SK-N-SH (cell line): ENCODE data around the gene GUF1. TPM values are rescaled to one million over a fixed set of nuclear protein-coding genes. Genes with fewer than 3 reads are reported as not detected.

Experiments used
- CTCF ChIA-PET: fragments of 300-600, 350-600 bp; formaldehyde crosslinking; extraction: SDS; loops from one replicate; lab custom pipeline; 2021; lab: Yijun Ruan, JAX
- POLR2A ChIA-PET: fragments of 350-600 bp; sonication (Branson Sonifier 250); formaldehyde crosslinking; extraction: SDS; loops from one replicate; lab custom pipeline; 2020; ENCODE audit warnings: antibody characterized with exemption, inconsistent platforms; lab: Yijun Ruan, JAX
- DNase-seq: peaks from one replicate; pipeline ENCODE4 v3.0.0; 2012
- H2AFZ ChIP-seq: fragments of 200-600 bp; sonication (generic); 2 replicates; pipeline ENCODE4 v1.8.1; 2016; ENCODE audit warnings: antibody characterized with exemption, mild to moderate bottlenecking, low read depth
- H3F3A ChIP-seq: fragments of 200-600 bp; sonication (generic); replicated peaks from 2 replicates; pipeline ENCODE3; 2016; ENCODE audit warnings: antibody characterized with exemption, mild to moderate bottlenecking; ENCODE audit not compliant: insufficient read depth
- H3K27ac ChIP-seq, 2 experiments: fragments of 200-500 bp in 1 of 2; fragments of 200-600 bp in 1 of 2; sonication (Bioruptor generic) in 1 of 2; sonication (generic), shearing (Covaris generic) in 1 of 2; 2 replicates each; pipeline versions ENCODE4 v1.5.1 to v1.6.1; 2014 to 2016; ENCODE audit warnings: low read depth in 2 of 2, inconsistent platforms in 1 of 2, low read length in 1 of 2, mild to moderate bottlenecking in 1 of 2, mixed read lengths in 1 of 2
- H3K27me3 ChIP-seq: fragments of 200-600 bp; sonication (generic), shearing (Covaris generic); 2 replicates; pipeline ENCODE4 v1.6.1; 2016; ENCODE audit warnings: mixed run types; ENCODE audit not compliant: insufficient read depth
- H3K36me3 ChIP-seq, 2 experiments: fragments of 200-500 bp in 1 of 2; fragments of 200-600 bp in 1 of 2; sonication (Bioruptor generic) in 1 of 2; sonication (generic) in 1 of 2; replicated peaks in 1 of 2; 2 replicates each; pipeline versions ENCODE3 to v1.5.1; 2014 to 2016; ENCODE audit warnings: low read length in 1 of 2, mild to moderate bottlenecking in 1 of 2; ENCODE audit not compliant: insufficient read depth in 2 of 2, control insufficient read depth in 1 of 2
- H3K4me1 ChIP-seq, 2 experiments: fragments of 200-500 bp in 1 of 2; fragments of 200-600 bp in 1 of 2; sonication (Bioruptor generic) in 1 of 2; sonication (generic), shearing (Covaris generic) in 1 of 2; 2 replicates each; pipeline versions ENCODE4 v1.5.1 to v1.6.1; 2014 to 2016; ENCODE audit warnings: low read depth in 1 of 2, low read length in 1 of 2, mixed run types in 1 of 2; ENCODE audit not compliant: insufficient read depth in 2 of 2, control insufficient read depth in 1 of 2
- H3K4me2 ChIP-seq: fragments of 200-600 bp; sonication (generic), shearing (Covaris generic); 2 replicates; pipeline ENCODE4 v1.6.1; 2017; ENCODE audit warnings: mixed run types
- H3K4me3 ChIP-seq, 2 experiments: fragments of 200-500 bp in 1 of 2; fragments of 200-600 bp in 1 of 2; sonication (Bioruptor generic) in 1 of 2; sonication (generic), shearing (Covaris generic) in 1 of 2; 2 replicates each; pipeline versions ENCODE4 v1.5.1 to v1.8.1; 2014 to 2016; ENCODE audit warnings: low read depth in 2 of 2, inconsistent platforms in 1 of 2, low read length in 1 of 2, mild to moderate bottlenecking in 1 of 2, mixed read lengths in 1 of 2, moderate library complexity in 1 of 2
- H3K79me2 ChIP-seq: fragments of 200-600 bp; sonication (generic); 2 replicates; pipeline ENCODE4 v1.8.1; 2017; ENCODE audit warnings: mild to moderate bottlenecking; ENCODE audit not compliant: insufficient read depth
- H3K9ac ChIP-seq: fragments of 200-600 bp; sonication (generic); 2 replicates; pipeline ENCODE4 v1.6.1; 2017; ENCODE audit warnings: mixed run types
- H3K9me2 ChIP-seq: fragments of 200-600 bp; sonication (generic); 2 replicates; pipeline ENCODE4 v1.6.1; 2017; ENCODE audit warnings: mixed run types
- H3K9me3 ChIP-seq: fragments of 200-600 bp; sonication (generic); 2 replicates; pipeline ENCODE4 v1.6.1; 2017; ENCODE audit warnings: mixed run types, mild to moderate bottlenecking, moderate library complexity
- H4K20me1 ChIP-seq: fragments of 200-600 bp; sonication (generic); 2 replicates; pipeline ENCODE4 v1.6.1; 2017; ENCODE audit warnings: mild to moderate bottlenecking, mixed run types; ENCODE audit not compliant: insufficient read depth
- CHD2 ChIP-seq: fragments of 150-350 bp; IDR thresholded peaks from 2 replicates; pipeline ENCODE4 v1.6.1; 2018; ENCODE audit warnings: low read length; ENCODE audit not compliant: partially characterized antibody
- CTCF ChIP-seq: fragments of 200-600 bp; sonication (generic); IDR thresholded peaks from 2 replicates; pipeline ENCODE4 v1.6.1; 2017; ENCODE audit warnings: antibody characterized with exemption, mild to moderate bottlenecking, moderate library complexity
- ELF1 ChIP-seq: IDR thresholded peaks from 2 replicates; pipeline ENCODE4 v1.4.0; 2012
- EP300 ChIP-seq, 2 experiments: IDR thresholded peaks; 2 replicates each; pipeline versions ENCODE4 v1.4.0 to v1.6.1; 2012; ENCODE audit warnings: borderline replicate concordance in 1 of 2, low read depth in 1 of 2, low read length in 1 of 2
- GABPA ChIP-seq: IDR thresholded peaks from 2 replicates; pipeline ENCODE4 v1.4.0; 2012; ENCODE audit warnings: low read depth, mild to moderate bottlenecking
- GATA2 ChIP-seq: sonication (generic); formaldehyde crosslinking; IDR thresholded peaks from 2 replicates; pipeline ENCODE4 v1.5.0; 2020; ENCODE audit warnings: mild to moderate bottlenecking, missing genetic modification reagents
- IRF3 ChIP-seq: fragments of 150-350 bp; IDR thresholded peaks from 2 replicates; pipeline ENCODE4 v1.6.1; 2016; ENCODE audit warnings: mild to moderate bottlenecking, low read depth, low read length
- MAX ChIP-seq: IDR thresholded peaks from 2 replicates; pipeline ENCODE4 v1.4.0; 2012; ENCODE audit warnings: low read depth
- MEF2A ChIP-seq: IDR thresholded peaks from 2 replicates; pipeline ENCODE4 v1.4.0; 2012; ENCODE audit warnings: low read depth, borderline replicate concordance
- NFIC ChIP-seq: IDR thresholded peaks from 2 replicates; pipeline ENCODE4 v1.4.0; 2012; ENCODE audit warnings: borderline replicate concordance
- RAD21 ChIP-seq: IDR thresholded peaks from 2 replicates; pipeline ENCODE4 v1.6.1; 2012; ENCODE audit warnings: mild to moderate bottlenecking, low read length
- RCOR1 ChIP-seq: fragments of 150-350 bp; IDR thresholded peaks from 2 replicates; pipeline ENCODE4 v1.6.1; 2017; ENCODE audit warnings: antibody characterized with exemption, low read length
- REST ChIP-seq: IDR thresholded peaks from 2 replicates; pipeline ENCODE4 v1.6.1; 2012; ENCODE audit warnings: mild to moderate bottlenecking, low read depth, low read length, moderate library complexity
- RXRA ChIP-seq: IDR thresholded peaks from 2 replicates; pipeline ENCODE4 v1.4.0; 2012; ENCODE audit warnings: low read depth, mild to moderate bottlenecking, borderline replicate concordance
- SIN3A ChIP-seq: IDR thresholded peaks from 2 replicates; pipeline ENCODE4 v1.6.1; 2012; ENCODE audit warnings: low read depth, mild to moderate bottlenecking, low read length, moderate library complexity, borderline replicate concordance
- SMC3 ChIP-seq: IDR thresholded peaks from 2 replicates; pipeline ENCODE4 v1.6.1; 2012; ENCODE audit warnings: low read depth, low read length, improper control_type of control experiment
- TAF1 ChIP-seq: IDR thresholded peaks from 2 replicates; pipeline ENCODE4 v1.6.1; 2012; ENCODE audit warnings: low read depth, mild to moderate bottlenecking, low read length, moderate library complexity, borderline replicate concordance
- YY1 ChIP-seq: IDR thresholded peaks from 2 replicates; pipeline ENCODE4 v1.4.0; 2012; ENCODE audit warnings: low read depth, mild to moderate bottlenecking
- WGBS: methylation state at CpG from one replicate; pipeline ENCODE4 v1.1.6; 2017; ENCODE audit warnings: low lambda C conversion rate; 5-methylcytosine and 5-hydroxymethylcytosine counted together
- polyA plus RNA-seq, 3 experiments: library from polyadenylated mRNA; depleted of rRNA; stranded (reverse); fragments of >200 nt; gene quantifications; 2 replicates each; pipeline ENCODE4 v1.2.3, GENCODE V29; 2012
- TF ChIP-seq, protein P1 (sequence below): fragments of 150-350 bp; IDR thresholded peaks from 2 replicates; pipeline ENCODE4 v1.6.1; 2017; ENCODE audit warnings: antibody characterized with exemption, low read length, low read depth, borderline replicate concordance

The GUF1 gene
- polyA plus RNA-seq, 1 of the 3 experiments (the other 2 are of a cell fraction) = 6.3 TPM

GRCh38 chr4:44725726-44726037, 47.5 kb downstream of the GUF1 start:
- Histone ChIP-seq H3K4me3 (peak overlapping the region; percentile 83 to 92), H3K27me3 (no peaks in the 10 kb centered on the region), H3K27ac (peak overlapping the region; percentile 57 to 87), H3K9ac (peak overlapping the region; percentile 73), H2AFZ (peak overlapping the region; percentile 78), H3F3A (no peaks in the 10 kb centered on the region), H3K4me1 (peaks cover 0 to 2% of the 10 kb centered on the region in 2 experiments; a peak in 2 of 4 replicates), H4K20me1 (no peaks in the 10 kb centered on the region), H3K4me2 (peak overlapping the region; percentile 78)
- no peak for DNase-seq
- 2% methylated on average over 9 of the region's 9 CpGs for WGBS
- POLR2A ChIA-PET = interaction anchor here (1.4 to 1.6 kb wide), 2 partner anchors 18 to 47 kb away, joined by 4 to 7 read pairs; partner anchors contain the start of gene GUF1
- CTCF ChIA-PET = interaction anchor here (1.1 to 1.6 kb wide), 2 partner anchors 12 to 47 kb away, joined by 4 to 5 read pairs; partner anchors contain the start of gene GUF1
- TF ChIP-seq GABPA (no peak), IRF3 (no peak), MEF2A (no peak), REST (no peak), SIN3A (no peak), YY1 (no peak), RCOR1 (no peak), ELF1 (no peak), MAX (no peak), CTCF (no peak), NFIC (no peak), GATA2 (no peak), RAD21 (no peak), TAF1 (no peak), SMC3 (no peak), RXRA (no peak), CHD2 (no peak), EP300 (IDR thresholded peaks at IDR 0.05; ENCODE audit: borderline replicate concordance in 1 of 2, low read depth in 1 of 2, low read length in 1 of 2) (no peak)
- TF ChIP-seq, protein P1, sequence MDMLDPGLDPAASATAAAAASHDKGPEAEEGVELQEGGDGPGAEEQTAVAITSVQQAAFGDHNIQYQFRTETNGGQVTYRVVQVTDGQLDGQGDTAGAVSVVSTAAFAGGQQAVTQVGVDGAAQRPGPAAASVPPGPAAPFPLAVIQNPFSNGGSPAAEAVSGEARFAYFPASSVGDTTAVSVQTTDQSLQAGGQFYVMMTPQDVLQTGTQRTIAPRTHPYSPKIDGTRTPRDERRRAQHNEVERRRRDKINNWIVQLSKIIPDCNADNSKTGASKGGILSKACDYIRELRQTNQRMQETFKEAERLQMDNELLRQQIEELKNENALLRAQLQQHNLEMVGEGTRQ = no peak
- TF ChIP-seq, all 33 proteins: peak for 0
- no peaks in the 10 kb centered on the region for H3K9me2 ChIP-seq
- peaks cover 3 to 6% of the 10 kb centered on the region in 2 experiments for H3K36me3 ChIP-seq
- no peaks in the 10 kb centered on the region for H3K9me3 ChIP-seq
- H3K79me2 ChIP-seq = peaks cover 52% of the 10 kb centered on the region
